HG03135 (cell line): ENCODE data around the gene AMMECR1.
"Not testable (repeated sequence)": the region's sequence is repeated elsewhere in the genome, so short reads cannot be mapped to it uniquely, and the experiment has no call there.

Experiments
- ATAC-seq: cut with Tn5 transposase; IDR thresholded peaks from one replicate; pipeline ENCODE4 v1.9.1; 2021; ENCODE audit warnings: mild to moderate bottlenecking, moderate library complexity; ENCODE audit not compliant: unreplicated experiment

AMMECR1 gene

DNA sequence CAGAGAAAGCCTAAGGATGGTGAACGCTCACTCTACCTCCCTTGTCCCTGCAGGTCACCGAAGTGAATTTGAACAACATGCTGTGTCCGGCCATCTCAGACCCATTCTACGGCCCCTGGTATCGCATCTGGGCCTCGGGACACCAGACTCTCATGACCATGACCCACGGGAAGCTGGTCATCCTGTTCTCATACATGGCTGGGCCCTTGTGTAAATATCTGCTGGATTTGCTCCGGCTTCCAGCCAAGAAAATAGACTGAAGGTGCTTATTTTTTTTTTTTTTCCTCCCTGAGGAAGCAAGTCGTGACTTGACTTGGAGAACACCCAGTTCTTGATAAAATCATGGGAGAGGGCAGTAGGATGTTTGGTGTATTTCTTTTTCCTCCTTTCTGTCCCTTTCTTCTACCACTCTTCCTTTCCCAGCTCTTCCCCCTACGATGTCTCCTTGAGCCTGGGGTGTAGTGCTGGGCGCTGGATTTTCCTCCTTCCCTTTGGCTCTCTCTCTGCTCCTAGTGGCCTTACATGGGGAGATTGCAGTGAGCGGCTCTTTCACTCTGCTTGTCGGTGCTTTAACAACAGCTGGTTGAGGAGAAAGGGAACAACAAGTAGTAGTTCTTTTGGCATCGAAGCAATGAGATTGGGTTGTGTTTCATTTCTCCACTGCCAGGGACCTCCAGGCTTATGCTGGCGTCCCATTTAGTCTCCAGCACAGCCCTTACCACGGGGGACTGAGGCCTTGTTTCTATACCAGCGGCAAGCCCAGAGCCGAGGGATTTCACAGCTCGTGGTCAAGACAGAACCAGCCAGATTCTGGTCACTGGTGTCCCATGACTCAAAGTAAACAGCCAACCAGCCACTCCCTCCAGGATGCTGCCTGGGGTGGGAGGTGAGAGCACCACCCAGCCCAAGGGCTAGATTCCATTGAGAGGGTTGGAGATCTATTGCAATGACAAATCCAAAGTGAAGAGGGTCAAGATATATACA, 144.4 kb downstream of the AMMECR1 start:
- ATAC-seq = no peak

DNA sequence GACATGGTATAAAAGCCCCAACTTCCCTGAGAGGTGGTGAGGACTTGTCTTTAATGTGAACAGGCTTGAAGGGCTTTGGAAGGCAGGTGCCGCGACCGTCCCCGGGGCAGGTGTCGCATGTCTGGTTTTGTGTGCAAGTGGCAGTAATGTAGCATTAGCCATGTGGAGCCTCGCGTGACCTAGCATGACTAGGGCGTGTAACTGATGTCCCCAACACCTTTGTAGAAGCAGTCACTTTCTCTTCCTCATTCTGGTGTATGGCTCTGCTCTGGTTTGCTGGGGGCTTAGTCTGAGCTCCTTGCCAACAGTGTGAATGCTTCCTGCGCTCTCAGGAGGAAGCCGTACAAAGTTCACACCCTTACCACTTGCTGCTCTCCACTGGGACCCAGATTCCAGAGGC, 145.7 kb downstream of the AMMECR1 start:
- ATAC-seq = peak; percentile 94

DNA sequence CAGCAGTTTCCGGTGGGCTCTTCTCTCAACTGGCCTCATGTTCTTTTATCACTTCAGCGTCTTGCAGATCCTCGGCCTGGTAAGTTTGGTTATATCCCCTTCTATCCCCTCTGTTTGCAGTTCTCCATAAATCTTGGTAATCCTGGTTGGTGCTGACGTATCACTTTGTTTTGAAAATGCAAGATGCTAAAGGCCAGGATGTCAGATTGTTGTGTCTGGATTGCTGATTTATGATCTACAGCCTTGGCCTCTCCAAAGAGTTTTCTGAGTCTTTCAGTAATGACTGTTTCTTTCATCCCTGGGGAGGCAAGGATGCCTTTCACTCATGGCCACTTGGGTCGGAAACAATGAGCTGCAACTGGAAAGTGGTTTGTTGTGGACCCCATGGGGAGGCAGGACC, 146.4 kb downstream of the AMMECR1 start:
- no peak for ATAC-seq

DNA sequence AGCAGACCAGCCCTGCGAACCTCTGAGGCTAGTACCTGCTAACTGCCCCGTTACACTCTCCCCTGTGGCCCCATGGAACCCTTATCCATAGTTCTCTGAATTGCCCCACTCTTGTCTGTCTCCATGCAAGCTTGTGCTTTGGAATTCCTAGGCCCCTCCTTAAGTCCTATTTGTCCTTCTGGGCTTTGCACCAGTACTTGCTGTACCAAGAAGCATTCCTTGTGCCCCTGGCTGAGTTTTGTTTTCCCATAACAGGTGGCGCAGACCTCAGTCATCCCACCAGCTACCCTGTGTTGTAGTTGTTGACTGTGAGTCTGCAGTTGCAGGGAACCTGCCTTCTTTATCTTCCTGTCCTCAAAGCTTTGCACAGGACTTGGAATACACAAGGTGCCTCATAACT, 147.9 kb downstream of the AMMECR1 start:
- ATAC-seq = no peak

DNA sequence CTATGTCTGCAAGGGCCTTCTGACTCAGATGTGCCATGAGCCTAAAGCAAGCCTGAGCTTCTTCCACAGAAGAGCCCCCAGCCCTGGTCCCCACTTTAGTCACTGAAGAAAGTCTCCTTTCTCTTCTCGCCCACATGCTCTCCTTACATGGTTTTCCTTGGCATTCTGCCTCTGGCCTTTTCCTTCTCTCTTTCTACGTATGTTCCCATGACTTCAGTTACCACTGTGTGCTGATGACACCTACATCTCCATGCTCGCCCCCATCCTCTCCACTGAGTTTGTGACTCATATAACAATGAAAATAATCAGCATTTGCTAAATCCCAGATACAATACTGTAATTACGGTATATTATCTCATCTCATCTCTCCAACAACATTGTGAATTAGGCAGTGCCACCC, 149.3 kb downstream of the AMMECR1 start:
- ATAC-seq = no peak

DNA sequence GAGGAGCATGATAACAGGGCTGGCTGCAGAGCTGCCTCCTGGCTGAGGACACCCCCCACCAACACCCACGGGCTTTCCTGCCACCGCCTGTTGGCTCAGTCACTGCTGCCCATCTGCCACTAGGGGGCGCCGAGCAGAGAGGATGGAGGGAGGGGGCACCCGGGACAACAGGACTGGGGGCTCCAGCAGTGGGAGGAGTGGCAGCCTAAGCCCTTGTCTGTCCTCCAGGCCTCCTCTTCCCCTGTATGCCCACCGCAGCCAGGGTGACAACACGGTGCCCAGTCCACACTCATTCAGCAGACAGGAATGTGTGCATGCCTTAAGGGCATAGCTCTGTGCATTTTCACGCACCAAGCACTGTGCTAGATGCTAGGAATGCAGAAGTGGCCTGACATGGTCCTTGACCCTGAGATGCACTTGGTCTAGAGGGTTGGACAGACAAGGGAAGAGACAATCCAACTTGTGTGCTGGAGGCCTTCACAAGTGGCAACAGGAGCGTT, 149.9 kb downstream of the AMMECR1 start:
- ATAC-seq = no peak

DNA sequence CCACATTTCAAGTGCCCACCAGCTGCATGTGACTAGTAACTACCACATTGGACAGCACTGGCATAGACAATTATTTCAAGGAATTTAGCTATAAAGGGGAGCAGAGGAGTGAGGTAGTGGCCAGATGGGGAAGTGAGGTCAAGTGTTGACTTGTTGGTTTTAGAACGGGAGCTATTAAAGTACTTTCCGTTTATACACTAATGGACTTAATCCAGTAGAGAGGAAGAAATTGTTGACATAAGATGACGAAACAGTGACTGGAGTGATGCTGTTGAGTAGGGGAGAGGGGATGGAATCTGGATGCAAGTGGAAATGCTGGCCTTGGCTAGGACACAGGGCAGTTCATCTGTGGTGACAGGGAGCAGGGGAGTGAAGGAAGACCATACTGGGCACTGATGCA, 154.4 kb downstream of the AMMECR1 start:
- no peak for ATAC-seq

DNA sequence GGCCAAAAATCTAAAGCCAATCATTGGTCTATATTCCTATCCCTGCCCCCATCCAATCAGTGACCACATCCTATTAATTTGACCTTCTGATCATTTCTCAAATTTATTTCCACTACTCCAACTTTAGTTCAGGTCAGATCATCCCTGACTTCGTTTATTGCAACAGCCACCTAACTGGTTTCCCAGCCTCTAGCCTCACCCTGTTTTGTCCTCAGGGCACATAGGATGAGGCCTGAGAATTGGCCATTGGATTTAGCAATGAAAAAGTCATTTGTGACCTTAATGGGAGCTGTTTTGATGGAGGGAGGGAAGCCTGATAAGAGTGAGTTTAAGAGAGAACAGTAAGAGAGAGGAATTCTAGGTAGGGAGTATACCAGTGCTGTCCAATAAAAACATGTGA, 155.0 kb downstream of the AMMECR1 start:
- no peak for ATAC-seq

DNA sequence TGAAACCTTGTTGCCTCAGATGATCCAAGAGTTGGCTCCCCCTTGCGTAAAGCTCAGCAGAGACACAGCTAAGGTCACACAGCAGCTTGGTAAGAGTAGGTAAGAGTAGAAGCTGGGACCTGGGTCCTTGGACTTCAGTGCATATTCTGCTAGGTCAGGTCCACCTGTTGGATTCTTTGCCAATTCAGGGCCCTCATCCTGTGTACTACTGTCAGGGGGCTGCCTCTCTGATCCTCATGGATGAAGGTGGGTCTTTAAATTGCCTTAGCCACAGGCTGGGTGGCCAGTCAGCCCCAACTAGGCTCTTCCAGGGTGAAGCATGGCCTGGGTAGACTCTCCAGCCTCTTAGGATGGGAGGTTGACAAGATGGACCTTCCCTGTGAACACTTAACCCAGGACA, 155.8 kb downstream of the AMMECR1 start:
- ATAC-seq = no peak

DNA sequence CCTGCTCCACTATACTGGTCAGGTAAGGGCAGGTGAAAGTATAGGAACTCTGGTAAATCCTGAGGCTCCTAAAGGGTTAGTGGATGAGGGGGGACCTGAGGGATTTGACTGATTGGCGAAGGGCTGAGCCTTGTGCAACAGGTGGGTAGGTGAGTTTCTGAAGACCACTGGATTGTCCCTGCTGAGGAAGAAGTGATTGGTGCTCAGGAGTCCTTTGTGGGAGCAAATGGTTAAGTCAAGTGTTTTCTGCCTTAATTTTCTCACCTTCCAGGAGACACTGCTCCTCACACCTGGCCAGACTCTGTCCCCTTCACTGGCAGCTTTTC, 156.6 kb downstream of the AMMECR1 start:
- ATAC-seq = no peak

DNA sequence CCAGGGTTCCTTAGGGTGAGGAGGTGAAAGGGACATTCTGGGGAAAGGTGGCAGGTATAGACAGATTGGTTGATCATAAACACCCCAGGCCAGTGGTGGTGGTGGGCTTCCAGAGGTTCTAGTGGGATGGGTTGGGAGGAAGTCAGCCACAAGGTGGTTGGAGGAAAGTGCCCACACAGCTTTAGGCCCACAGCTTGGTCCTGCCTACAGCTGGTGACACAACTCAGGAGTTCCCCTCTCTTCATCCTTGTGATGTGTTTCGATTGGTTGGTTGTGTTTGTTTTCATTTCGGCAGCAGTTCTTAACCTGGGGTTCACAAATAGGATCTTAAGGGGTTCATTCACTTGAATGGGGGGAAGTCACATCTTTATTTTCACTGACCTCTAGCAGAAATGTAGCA, 158.0 kb downstream of the AMMECR1 start:
- no peak for ATAC-seq

DNA sequence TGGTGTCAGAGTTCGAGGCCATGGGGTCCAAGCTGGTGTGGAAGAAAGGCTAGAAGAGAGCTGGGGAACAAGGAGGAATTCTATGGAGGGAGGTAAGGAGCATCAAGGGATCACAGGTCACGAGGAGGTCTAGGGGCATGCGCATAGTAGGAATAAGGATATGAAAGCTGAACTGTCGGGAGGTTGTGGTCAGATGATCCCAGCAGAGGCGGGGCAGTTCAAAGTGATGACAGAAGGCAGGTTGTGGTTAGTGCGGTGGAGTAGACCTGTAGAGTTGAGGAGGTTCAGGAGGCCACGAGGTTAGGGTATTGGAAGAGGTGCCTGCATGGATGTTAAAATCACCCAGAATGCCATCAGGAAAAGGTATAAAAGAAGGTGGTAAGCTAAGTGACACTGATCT, 158.7 kb downstream of the AMMECR1 start:
- no peak for ATAC-seq

DNA sequence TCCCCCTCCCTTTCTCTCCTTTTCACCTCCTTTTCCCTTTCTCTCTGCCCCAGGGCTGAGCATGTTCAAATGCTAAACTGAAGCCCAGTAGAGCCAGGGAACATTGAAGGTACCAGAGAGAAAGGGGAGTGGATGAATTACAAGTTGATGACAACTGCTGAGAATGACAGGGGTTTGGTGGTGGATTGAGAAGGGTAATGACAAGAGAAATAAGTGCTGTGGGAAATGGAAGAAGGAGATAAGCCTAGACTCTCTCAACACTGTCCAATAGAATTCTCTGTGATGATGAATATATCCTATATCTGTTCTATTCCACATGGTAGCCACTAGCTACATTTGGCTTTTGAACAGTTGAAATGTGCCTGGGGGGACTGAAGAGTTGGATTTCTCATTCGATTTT, 160.4 kb downstream of the AMMECR1 start:
- no peak for ATAC-seq

DNA sequence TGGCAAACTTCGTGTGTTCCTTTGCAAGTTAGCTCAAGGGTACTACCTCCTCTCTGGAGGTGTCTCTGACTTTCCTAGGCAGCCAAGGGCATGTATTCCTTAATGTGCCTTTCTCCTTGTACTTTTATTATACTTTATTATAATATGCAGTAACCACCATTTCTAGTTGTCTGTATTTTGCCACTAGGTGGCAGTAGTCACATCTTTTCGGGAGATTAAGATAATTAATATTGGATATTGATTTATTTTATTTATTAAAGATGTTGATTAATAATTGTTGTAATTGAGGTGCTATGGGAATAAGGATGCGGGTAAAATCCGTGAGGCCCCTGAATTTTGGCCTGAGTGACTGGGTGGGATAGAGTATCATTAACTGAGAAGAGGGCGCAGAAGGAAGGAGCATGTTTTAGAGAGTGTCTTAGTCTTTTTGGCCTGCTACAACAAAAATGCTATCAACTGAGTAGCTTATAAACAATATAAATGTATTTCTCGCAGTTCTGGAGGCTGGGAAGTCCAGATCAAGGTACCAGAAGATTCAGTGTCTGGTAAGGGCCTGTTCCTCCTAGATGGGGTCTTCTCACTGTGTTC, 161.6 kb downstream of the AMMECR1 start:
- no peak for ATAC-seq

DNA sequence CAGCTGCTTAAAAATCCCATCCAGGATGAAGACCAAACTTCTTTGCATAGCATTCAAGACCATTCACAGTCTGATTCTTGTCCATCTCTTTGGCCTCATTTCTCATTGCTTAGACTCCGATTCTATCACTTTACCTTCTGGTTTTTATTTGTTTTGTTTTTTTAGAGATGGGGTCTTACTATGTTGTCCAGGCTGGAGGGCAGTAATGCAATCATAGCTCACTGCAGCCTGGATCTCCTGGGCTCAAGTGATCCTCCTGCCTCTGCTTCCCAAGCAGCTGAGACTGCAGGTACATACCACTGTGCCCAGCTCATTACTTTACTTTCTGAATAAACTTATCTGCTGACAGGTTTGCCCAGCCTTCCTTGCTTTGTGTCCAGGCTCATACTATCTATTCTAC, 162.1 kb downstream of the AMMECR1 start:
- ATAC-seq = no peak

DNA sequence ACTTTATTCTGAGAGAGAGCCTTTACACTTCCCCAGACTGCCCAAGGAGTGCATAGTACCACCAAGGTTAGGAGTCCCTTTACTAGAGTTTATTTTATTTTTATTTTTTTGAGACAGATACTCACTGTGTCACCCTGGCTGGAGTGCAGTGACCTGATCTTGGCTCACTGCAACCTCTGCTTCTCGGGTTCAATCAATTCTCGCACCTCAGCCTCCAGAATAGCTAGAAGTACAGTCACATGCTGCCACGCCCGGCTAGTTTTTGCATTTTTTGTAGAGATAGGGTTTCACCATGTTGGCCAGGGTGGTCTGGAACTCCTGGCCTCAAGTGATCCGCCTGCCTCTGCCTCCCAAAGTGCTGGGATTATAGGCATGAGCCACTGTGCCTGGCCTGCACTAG, 163.6 kb downstream of the AMMECR1 start:
- not testable (repeated sequence) for ATAC-seq

DNA sequence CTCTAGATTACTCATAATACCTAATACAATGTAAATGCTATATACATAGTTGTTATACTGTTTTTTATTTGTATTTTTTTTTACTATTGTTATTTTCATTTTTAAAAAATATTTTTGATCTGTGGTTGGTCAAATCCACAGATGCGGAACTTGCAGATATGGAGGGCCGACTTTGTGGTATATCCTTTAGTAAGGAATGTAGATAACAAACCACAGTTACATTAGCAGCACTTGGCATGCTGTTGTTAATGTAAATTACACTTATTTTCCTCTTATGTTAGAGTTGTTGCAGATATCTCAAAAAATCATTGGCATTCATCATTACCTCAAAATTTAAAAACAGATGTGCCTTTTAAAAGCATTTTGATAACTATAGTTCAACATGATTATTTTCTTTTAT, 164.0 kb downstream of the AMMECR1 start:
- ATAC-seq = no peak

DNA sequence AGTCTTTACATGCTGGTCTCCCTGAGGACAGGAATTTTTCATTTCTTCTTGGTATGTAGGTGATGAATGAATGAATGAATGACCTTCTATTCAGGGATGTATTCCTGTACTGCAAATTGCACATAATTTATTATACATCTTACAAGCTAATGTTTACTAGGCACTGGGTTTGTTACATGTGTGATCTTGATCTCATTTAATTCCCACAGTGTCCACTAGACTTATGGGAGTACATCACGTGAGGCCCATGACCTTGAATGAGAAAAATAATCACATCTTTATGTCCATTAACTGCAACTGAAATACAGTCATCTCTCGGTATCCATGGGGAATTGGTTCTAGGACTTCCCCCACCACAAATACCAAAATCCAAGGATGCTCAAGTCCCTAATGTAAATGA, 164.6 kb downstream of the AMMECR1 start:
- ATAC-seq = no peak

DNA sequence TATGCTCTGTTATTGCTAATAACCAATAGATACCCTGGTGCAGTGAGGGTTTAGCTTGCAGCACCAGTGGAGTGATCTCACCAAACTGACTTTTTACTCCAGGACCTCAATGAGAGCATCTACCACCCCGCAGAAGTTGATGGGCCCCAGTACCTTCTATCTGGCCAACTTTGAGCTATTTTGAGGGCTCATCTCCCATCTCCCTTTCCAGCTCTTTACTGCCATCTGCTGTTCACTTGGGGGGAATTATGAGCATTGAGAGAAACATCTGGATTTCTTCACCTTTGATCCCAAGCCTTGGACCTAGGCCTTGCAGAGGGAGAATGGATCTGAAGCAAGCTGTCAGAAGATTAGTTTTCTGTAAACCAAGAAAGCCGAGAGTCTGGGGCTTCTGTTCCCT, 171.4 kb downstream of the AMMECR1 start:
- peak; percentile 64 for ATAC-seq

DNA sequence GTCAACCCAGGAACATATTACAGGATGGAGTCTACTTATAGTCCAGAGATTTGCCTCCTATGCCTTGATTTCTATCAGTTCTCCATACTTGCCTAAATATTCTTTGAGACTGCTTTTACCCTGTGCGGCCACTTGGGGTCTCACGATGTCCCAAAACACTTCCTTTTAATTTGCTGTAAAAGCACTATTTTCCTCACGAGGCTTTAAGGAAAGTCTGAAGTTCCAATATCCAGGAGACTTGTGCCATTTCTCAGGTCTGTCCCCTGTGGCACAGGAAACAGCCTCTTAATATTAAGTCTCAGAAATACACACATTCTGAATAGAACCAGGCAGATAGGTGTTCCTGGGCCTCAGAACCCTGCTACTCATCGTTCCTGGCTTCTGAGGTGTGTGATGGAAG, 172.0 kb downstream of the AMMECR1 start:
- peak; percentile 77 for ATAC-seq

DNA sequence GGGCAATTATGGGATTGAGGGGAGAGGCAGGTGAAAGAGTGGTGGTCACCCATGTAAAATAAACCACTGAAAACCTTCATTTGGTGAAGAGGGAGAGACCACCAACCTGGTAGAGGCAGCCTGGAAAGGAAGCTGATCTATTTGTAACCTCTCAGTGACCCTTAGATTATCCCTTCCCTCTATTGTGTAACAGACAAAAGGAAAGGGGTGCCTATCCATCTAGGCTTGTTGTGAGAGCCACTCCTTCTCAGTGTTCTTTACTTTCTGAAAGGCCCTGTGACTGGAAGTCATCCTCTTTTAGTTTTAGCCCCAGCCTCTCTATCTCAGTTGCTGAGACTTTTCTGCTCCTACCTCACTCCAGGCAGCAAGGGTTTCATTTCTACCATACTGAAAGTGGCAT, 172.6 kb downstream of the AMMECR1 start:
- no peak for ATAC-seq
